ENCODE measurements around the gene KRTAP22-1.

DNA sequence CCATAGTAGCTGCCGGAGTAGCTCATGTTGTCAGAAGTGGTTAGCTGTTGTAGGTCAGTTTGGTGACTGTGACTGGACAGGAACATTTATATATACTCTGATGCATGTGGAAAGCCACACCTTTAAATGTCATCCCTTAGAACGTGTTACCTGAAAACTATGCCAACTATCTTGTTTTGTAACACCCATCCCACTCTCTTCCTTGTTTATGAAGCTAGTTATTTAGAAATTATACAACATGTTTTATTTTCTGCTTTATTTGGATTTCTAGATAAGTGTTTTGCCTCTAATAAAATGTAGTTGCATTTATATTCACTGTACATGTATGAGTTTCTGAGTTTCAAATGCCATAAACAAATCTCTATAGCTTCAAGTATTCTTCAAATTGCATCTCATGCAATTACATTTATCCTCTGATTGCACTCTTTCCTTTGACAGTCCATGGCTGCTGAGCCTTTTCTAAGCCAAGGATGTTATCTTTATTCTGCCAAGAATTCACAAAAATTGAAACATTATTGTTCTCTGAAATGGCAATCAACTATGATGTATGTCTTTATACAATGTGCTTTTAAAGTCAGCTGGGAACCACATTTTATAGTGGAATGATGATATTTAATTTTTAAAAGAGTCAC is 39.5 kb upstream of the KRTAP22-1 start, which contains the start of gene KRTAP19-7:
- TF ChIP-seq, protein P1, sequence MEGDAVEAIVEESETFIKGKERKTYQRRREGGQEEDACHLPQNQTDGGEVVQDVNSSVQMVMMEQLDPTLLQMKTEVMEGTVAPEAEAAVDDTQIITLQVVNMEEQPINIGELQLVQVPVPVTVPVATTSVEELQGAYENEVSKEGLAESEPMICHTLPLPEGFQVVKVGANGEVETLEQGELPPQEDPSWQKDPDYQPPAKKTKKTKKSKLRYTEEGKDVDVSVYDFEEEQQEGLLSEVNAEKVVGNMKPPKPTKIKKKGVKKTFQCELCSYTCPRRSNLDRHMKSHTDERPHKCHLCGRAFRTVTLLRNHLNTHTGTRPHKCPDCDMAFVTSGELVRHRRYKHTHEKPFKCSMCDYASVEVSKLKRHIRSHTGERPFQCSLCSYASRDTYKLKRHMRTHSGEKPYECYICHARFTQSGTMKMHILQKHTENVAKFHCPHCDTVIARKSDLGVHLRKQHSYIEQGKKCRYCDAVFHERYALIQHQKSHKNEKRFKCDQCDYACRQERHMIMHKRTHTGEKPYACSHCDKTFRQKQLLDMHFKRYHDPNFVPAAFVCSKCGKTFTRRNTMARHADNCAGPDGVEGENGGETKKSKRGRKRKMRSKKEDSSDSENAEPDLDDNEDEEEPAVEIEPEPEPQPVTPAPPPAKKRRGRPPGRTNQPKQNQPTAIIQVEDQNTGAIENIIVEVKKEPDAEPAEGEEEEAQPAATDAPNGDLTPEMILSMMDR (IDR thresholded peaks at IDR 0.05), result no peak
- TF ChIP-seq POLR2A (IDR thresholded peaks at IDR 0.05), result no peak

Measured in transverse colon (tissue), 3 donors.